Measurements from ENCODE around the gene ITCH.
"Not testable (repeated sequence)": the region's sequence is repeated elsewhere in the genome, so short reads cannot be mapped to it uniquely, and the experiment has no call there.

Gene ITCH

GRCh38 chr20:34344238-34344637 is 18.8 kb upstream of the ITCH start:
- DNase-seq = no peak

- DNase-seq = no peak
Observed at GRCh38 chr20:34345402-34345736, 17.7 kb upstream of the ITCH start.

- DNase-seq = not testable (repeated sequence)
Observed at GRCh38 chr20:34345839-34346532, 17.1 kb upstream of the ITCH start.

GRCh38 chr20:34346533-34346865 is 16.6 kb upstream of the ITCH start:
- not testable (repeated sequence) for DNase-seq

- no peak for DNase-seq
Observed at GRCh38 chr20:34347571-34347970, 15.5 kb upstream of the ITCH start.

GRCh38 chr20:34350095-34350494 is 13.0 kb upstream of the ITCH start:
- no peak for DNase-seq

GRCh38 chr20:34353467-34353866 is 9.6 kb upstream of the ITCH start:
- not testable (repeated sequence) for DNase-seq

- DNase-seq = no peak
Observed at GRCh38 chr20:34355427-34355826, 7.6 kb upstream of the ITCH start.

- DNase-seq = not testable (repeated sequence)
Observed at GRCh38 chr20:34359729-34360128, 3.3 kb upstream of the ITCH start.

GRCh38 chr20:34362502-34363061 is 491 bp upstream of the ITCH start:
- DNase-seq = no peak

GRCh38 chr20:34363465-34364222 is 571 bp downstream of the ITCH start:
- DNase-seq = peak; percentile 39 to 76

GRCh38 chr20:34364223-34364506 is 1.1 kb downstream of the ITCH start:
- DNase-seq = no peak

- no peak for DNase-seq
Observed at GRCh38 chr20:34365765-34366213, 2.7 kb downstream of the ITCH start.

- no peak for DNase-seq
Observed at GRCh38 chr20:34367155-34367554, 4.1 kb downstream of the ITCH start.

- DNase-seq = not testable (repeated sequence)
Observed at GRCh38 chr20:34367911-34368310, 4.8 kb downstream of the ITCH start.

GRCh38 chr20:34368547-34368946 is 5.5 kb downstream of the ITCH start:
- peak; percentile 51 to 73 for DNase-seq

- DNase-seq = peak in 1 of 2 experiments; percentile 59
Observed at GRCh38 chr20:34369265-34369664, 6.2 kb downstream of the ITCH start.

GRCh38 chr20:34370062-34370461 is 7.0 kb downstream of the ITCH start:
- DNase-seq = no peak

- DNase-seq = no peak
Observed at GRCh38 chr20:34373445-34373844, 10.4 kb downstream of the ITCH start.

- DNase-seq = no peak
Observed at GRCh38 chr20:34374209-34374760, 11.2 kb downstream of the ITCH start.

- no peak for DNase-seq
Observed at GRCh38 chr20:34375977-34376430, 12.9 kb downstream of the ITCH start.

GRCh38 chr20:34377072-34377847 is 14.2 kb downstream of the ITCH start:
- DNase-seq = no peak

- DNase-seq = no peak
Observed at GRCh38 chr20:34382174-34382573, 19.1 kb downstream of the ITCH start.

All from SW 1271 (cell line).